Panc1 (cell line): ENCODE data around the gene SHROOM3. TPM values are rescaled to one million over a fixed set of nuclear protein-coding genes. Genes with fewer than 3 reads are reported as not detected.

ENCODE experiments used
- ATAC-seq: fragments of 200-7000 bp; cut with Tn5 transposase; 2 replicates; pipeline ENCODE4 v1.9.1; 2020; ENCODE audit warnings: mild to moderate bottlenecking, moderate library complexity
- BruUV-seq: library from RNA; stranded (reverse); fragments of 400-500 nt; replicated peaks from 2 replicates; lab custom pipeline; 2021; lab: Mats Ljungman, UMichigan
- CTCF ChIA-PET: fragments of 300-600 bp; sonication (Branson Sonifier 250); formaldehyde crosslinking; loops from one replicate; lab custom pipeline; 2022; ENCODE audit warnings: antibody characterized with exemption; lab: Charles Lee
- POLR2A ChIA-PET: fragments of 300-600 bp; sonication (Branson Sonifier 250); formaldehyde crosslinking; loops from one replicate; lab custom pipeline; 2022; ENCODE audit warnings: antibody characterized with exemption; lab: Charles Lee
- DNase-seq: peaks from one replicate; pipeline ENCODE4 v3.0.0-alpha.2; 2010; ENCODE audit warnings: low read depth, low spot score
- H3K27ac ChIP-seq: 2 replicates; pipeline ENCODE4 v1.5.1; 2011; ENCODE audit warnings: mild to moderate bottlenecking, low read length, inconsistent platforms
- H3K27me3 ChIP-seq: fragments of 200-500 bp; sonication (Bioruptor generic); 2 replicates; pipeline ENCODE4 v1.6.0; 2014; ENCODE audit warnings: low read length, inconsistent platforms; ENCODE audit not compliant: control insufficient read depth, insufficient read depth
- H3K36me3 ChIP-seq: fragments of 200-500 bp; sonication (Bioruptor generic); 2 replicates; pipeline ENCODE4 v1.5.1; 2014; ENCODE audit warnings: inconsistent platforms, mild to moderate bottlenecking, low read length, moderate library complexity; ENCODE audit not compliant: control insufficient read depth, insufficient read depth
- H3K4me1 ChIP-seq: 2 replicates; pipeline ENCODE4 v1.5.1; 2011; ENCODE audit warnings: inconsistent platforms, mild to moderate bottlenecking, low read length, moderate library complexity; ENCODE audit not compliant: control insufficient read depth, insufficient read depth
- H3K4me3 ChIP-seq, 2 experiments: 2 replicates each; pipeline ENCODE4 v1.5.1; 2011 to 2012; ENCODE audit warnings: low read depth in 2 of 2, low read length in 2 of 2, mild to moderate bottlenecking in 2 of 2, inconsistent platforms in 1 of 2, moderate library complexity in 1 of 2
- H3K9me3 ChIP-seq: fragments of 200-500 bp; sonication (Bioruptor generic); 2 replicates; pipeline ENCODE4 v1.5.1; 2014; ENCODE audit warnings: low read depth, mild to moderate bottlenecking, inconsistent platforms, low read length, moderate library complexity; ENCODE audit not compliant: control insufficient read depth, insufficient read depth
- CTCF ChIP-seq: fragments of 450-650 bp; IDR thresholded peaks from 2 replicates; pipeline ENCODE4 v1.5.1; 2017; ENCODE audit warnings: mild to moderate bottlenecking
- POLR2AphosphoS5 ChIP-seq: IDR thresholded peaks from 2 replicates; pipeline ENCODE4 v1.6.1; 2012; ENCODE audit warnings: mild to moderate bottlenecking, low read depth, low read length, moderate library complexity
- SIN3A ChIP-seq: IDR thresholded peaks from 2 replicates; pipeline ENCODE4 v1.6.1; 2012; ENCODE audit warnings: low read depth, mild to moderate bottlenecking, low read length, moderate library complexity, borderline replicate concordance; ENCODE audit not compliant: insufficient read depth
- TCF7L2 ChIP-seq: IDR thresholded peaks from 2 replicates; pipeline ENCODE4 v1.6.1; 2011; ENCODE audit warnings: mild to moderate bottlenecking, low read depth, low read length, inconsistent platforms
- in situ Hi-C: cut with HindIII; loops from 2 replicates; pipeline ENCODE4 v1.10.0; 2016; ENCODE audit warnings: low sequenced_read_pairs, low pct_unique_long_range_greater_than_20kb
- intact Hi-C: fragments of 100-400 bp; cut with micrococcal nuclease; formaldehyde crosslinking; loops from one replicate; pipeline ENCODE4 v1.10.0; 2022; ENCODE audit not compliant: unreplicated experiment
- total RNA-seq: library from RNA; stranded (reverse); gene quantifications from one replicate; pipeline ENCODE4 v1.2.1, GENCODE V29; 2021; ENCODE audit not compliant: unreplicated experiment
- TF ChIP-seq, protein P1 (sequence below), 2 experiments: IDR thresholded peaks; 2 replicates each; pipeline ENCODE4 v1.6.1; 2011 to 2012; ENCODE audit warnings: low read depth in 2 of 2, control low read depth in 1 of 2, low read length in 1 of 2, mild to moderate bottlenecking in 1 of 2, moderate library complexity in 1 of 2; ENCODE audit not compliant: insufficient read depth in 1 of 2

Gene SHROOM3
- total RNA-seq, 1 experiment from 2014 or later: 7.2 TPM

DNA sequence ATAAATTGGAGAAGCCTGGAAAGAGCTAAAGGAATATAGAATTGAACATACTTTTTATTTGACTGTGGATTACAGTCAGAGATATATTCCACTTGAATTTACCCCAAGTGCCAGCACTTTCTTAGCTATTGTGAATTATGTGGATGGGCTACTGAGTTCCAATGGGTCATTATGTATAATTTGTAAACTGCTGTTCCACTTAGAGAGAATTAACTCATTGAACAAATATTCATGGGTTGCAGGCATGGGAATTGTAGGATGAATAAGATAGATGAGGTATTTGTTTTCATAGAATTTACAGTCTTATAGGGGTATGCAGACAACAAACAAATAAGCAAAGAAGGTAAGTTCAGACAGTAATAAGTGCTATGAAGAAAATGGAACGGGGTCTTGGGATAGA is 195.7 kb downstream of the SHROOM3 start:
- Histone ChIP-seq H3K27ac (no peak overlapping the region), H3K27me3 (no peaks in the 10 kb centered on the region), H3K4me3 (no peak overlapping the region), H3K4me1 (no peaks in the 10 kb centered on the region; the same call in 1 of the 2 replicates), H3K9me3 (no peaks in the 10 kb centered on the region), H3K36me3 (no peaks in the 10 kb centered on the region)
- DNase-seq (no peak), ATAC-seq (no peak)
- no TSS peak for BruUV-seq
- intact Hi-C loops (no loop called here), in situ Hi-C loops (no loop called here)
- POLR2A ChIA-PET: no interaction called here
- CTCF ChIA-PET: no interaction called here
- TF ChIP-seq TCF7L2 (no peak), SIN3A (no peak), CTCF (no peak), POLR2AphosphoS5 (no peak)
- TF ChIP-seq, protein P1, sequence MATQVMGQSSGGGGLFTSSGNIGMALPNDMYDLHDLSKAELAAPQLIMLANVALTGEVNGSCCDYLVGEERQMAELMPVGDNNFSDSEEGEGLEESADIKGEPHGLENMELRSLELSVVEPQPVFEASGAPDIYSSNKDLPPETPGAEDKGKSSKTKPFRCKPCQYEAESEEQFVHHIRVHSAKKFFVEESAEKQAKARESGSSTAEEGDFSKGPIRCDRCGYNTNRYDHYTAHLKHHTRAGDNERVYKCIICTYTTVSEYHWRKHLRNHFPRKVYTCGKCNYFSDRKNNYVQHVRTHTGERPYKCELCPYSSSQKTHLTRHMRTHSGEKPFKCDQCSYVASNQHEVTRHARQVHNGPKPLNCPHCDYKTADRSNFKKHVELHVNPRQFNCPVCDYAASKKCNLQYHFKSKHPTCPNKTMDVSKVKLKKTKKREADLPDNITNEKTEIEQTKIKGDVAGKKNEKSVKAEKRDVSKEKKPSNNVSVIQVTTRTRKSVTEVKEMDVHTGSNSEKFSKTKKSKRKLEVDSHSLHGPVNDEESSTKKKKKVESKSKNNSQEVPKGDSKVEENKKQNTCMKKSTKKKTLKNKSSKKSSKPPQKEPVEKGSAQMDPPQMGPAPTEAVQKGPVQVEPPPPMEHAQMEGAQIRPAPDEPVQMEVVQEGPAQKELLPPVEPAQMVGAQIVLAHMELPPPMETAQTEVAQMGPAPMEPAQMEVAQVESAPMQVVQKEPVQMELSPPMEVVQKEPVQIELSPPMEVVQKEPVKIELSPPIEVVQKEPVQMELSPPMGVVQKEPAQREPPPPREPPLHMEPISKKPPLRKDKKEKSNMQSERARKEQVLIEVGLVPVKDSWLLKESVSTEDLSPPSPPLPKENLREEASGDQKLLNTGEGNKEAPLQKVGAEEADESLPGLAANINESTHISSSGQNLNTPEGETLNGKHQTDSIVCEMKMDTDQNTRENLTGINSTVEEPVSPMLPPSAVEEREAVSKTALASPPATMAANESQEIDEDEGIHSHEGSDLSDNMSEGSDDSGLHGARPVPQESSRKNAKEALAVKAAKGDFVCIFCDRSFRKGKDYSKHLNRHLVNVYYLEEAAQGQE (IDR thresholded peaks at IDR 0.05; ENCODE audit: insufficient read depth in 1 of 2, low read depth in 2 of 2, low read length in 1 of 2): no peak

- ChIA-PET CTCF (no interaction called here), POLR2A (no interaction called here)
- H3K4me3 ChIP-seq: no peak overlapping the region
- TF ChIP-seq SIN3A: no peak
- ATAC-seq (peak; percentile 60; the same call in 1 of the 2 replicates), DNase-seq (no peak)
- intact Hi-C loops: no loop called here
- in situ Hi-C loops: no loop called here
- peak overlapping the region; percentile 54; the same call in 1 of the 2 replicates for H3K27ac ChIP-seq
- H3K36me3 ChIP-seq: no peaks in the 10 kb centered on the region
- no peaks in the 10 kb centered on the region for H3K9me3 ChIP-seq
- no TSS peak for BruUV-seq
- H3K4me1 ChIP-seq: no peaks in the 10 kb centered on the region; the same call in 1 of the 2 replicates
- H3K27me3 ChIP-seq: no peaks in the 10 kb centered on the region
These were observed 199.2 kb downstream of the SHROOM3 start for GRCh38 chr4:76634220-76634619.

GRCh38 chr4:76637712-76638361 is 202.8 kb downstream of the SHROOM3 start:
- BruUV-seq: no TSS peak
- in situ Hi-C loops: no loop called here
- Histone ChIP-seq H3K4me1 (no peaks in the 10 kb centered on the region; the same call in 1 of the 2 replicates), H3K9me3 (no peaks in the 10 kb centered on the region), H3K27me3 (no peaks in the 10 kb centered on the region), H3K4me3 (no peak overlapping the region), H3K36me3 (no peaks in the 10 kb centered on the region), H3K27ac (no peak overlapping the region)
- ChIA-PET CTCF (no interaction called here), POLR2A (no interaction called here)
- intact Hi-C loops: no loop called here
- DNase-seq: no peak
- no peak for TF ChIP-seq SIN3A
- TF ChIP-seq POLR2AphosphoS5: no peak
- no peak for TF ChIP-seq CTCF
- TF ChIP-seq TCF7L2: no peak
- TF ChIP-seq, protein P1 (IDR thresholded peaks at IDR 0.05; ENCODE audit: insufficient read depth in 1 of 2, low read depth in 2 of 2, low read length in 1 of 2): no peak
- no peak for ATAC-seq
